GM23338 (cell line): ENCODE data around the gene LARGE1. TPM values are rescaled to one million over a fixed set of nuclear protein-coding genes. Genes with fewer than 3 reads are reported as not detected.

Source experiments
- ATAC-seq: fragments of 200-7000 bp; cut with Tn5 transposase; 3 replicates; pipeline ENCODE4 v1.9.1; 2020
- DNase-seq: peaks from one replicate; pipeline ENCODE4 v3.0.0-alpha.2; 2015; ENCODE audit warnings: low spot score
- H2AFZ ChIP-seq: fragments of 200-600 bp; sonication (generic); 2 replicates; pipeline ENCODE4 v1.8.0; 2016; ENCODE audit warnings: antibody characterized with exemption, mild to moderate bottlenecking, moderate library complexity
- H3F3A ChIP-seq: fragments of 200-600 bp; sonication (generic); replicated peaks from 2 replicates; pipeline ENCODE4 v1.8.0; 2017; ENCODE audit warnings: antibody characterized with exemption, mixed run types, low read depth
- H3K27ac ChIP-seq: fragments of 200-600 bp; sonication (generic); 2 replicates; pipeline ENCODE4 v1.6.1; 2016; ENCODE audit warnings: low read depth
- H3K27me3 ChIP-seq: fragments of 200-600 bp; sonication (generic); 2 replicates; pipeline ENCODE4 v1.8.0; 2016; ENCODE audit warnings: mild to moderate bottlenecking, mixed run types, moderate library complexity; ENCODE audit not compliant: insufficient read depth
- H3K36me3 ChIP-seq: fragments of 200-600 bp; sonication (generic); 2 replicates; pipeline ENCODE4 v1.8.0; 2016; ENCODE audit warnings: mild to moderate bottlenecking; ENCODE audit not compliant: insufficient read depth
- H3K4me1 ChIP-seq: fragments of 200-600 bp; sonication (generic); 2 replicates; pipeline ENCODE4 v1.8.0; 2016; ENCODE audit warnings: mild to moderate bottlenecking, moderate library complexity; ENCODE audit not compliant: insufficient read depth
- H3K4me2 ChIP-seq: fragments of 200-600 bp; sonication (generic); 2 replicates; pipeline ENCODE4 v1.7.1; 2017; ENCODE audit warnings: mixed run types
- H3K4me3 ChIP-seq: fragments of 200-600 bp; sonication (generic); 2 replicates; pipeline ENCODE4 v1.6.1; 2016; ENCODE audit warnings: mixed run types
- H3K79me2 ChIP-seq: fragments of 200-600 bp; sonication (generic); replicated peaks from 2 replicates; pipeline ENCODE4 v1.8.0; 2017; ENCODE audit warnings: mild to moderate bottlenecking; ENCODE audit not compliant: insufficient read depth
- H3K9me2 ChIP-seq: fragments of 200-600 bp; sonication (generic); 2 replicates; pipeline ENCODE4 v1.8.0; 2017; ENCODE audit not compliant: insufficient read depth
- H4K20me1 ChIP-seq: fragments of 200-600 bp; sonication (generic); replicated peaks from 2 replicates; pipeline ENCODE4 v1.8.0; 2017; ENCODE audit warnings: mild to moderate bottlenecking; ENCODE audit not compliant: insufficient read depth
- H3K27ac Mint-ChIP-seq: 2 replicates; pipeline ENCODE4 v1.8.0; 2020; ENCODE audit warnings: inconsistent platforms, mild to moderate bottlenecking, moderate library complexity, mixed read lengths
- H3K27me3 Mint-ChIP-seq: 3 replicates; pipeline ENCODE4 v1.8.0; 2022; ENCODE audit warnings: low read depth, mild to moderate bottlenecking, moderate library complexity, mixed read lengths, inconsistent platforms; ENCODE audit not compliant: insufficient read depth, poor library complexity
- H3K36me3 Mint-ChIP-seq: 3 replicates; pipeline ENCODE4 v1.8.0; 2021; ENCODE audit warnings: low read depth, mild to moderate bottlenecking, inconsistent platforms, moderate library complexity, mixed read lengths
- H3K4me1 Mint-ChIP-seq: 3 replicates; pipeline ENCODE4 v1.8.0; 2020; ENCODE audit warnings: mild to moderate bottlenecking, inconsistent platforms, mixed read lengths
- H3K4me3 Mint-ChIP-seq: 3 replicates; pipeline ENCODE4 v1.8.0; 2021; ENCODE audit warnings: moderate library complexity, mild to moderate bottlenecking, inconsistent platforms, mixed read lengths
- H3K9me3 Mint-ChIP-seq: 3 replicates; pipeline ENCODE4 v1.8.0; 2020; ENCODE audit warnings: moderate library complexity, mild to moderate bottlenecking, inconsistent platforms, mixed read lengths
- CREB1 ChIP-seq: fragments of 250-450 bp; sonication (Bioruptor Pico); IDR thresholded peaks from 2 replicates; pipeline ENCODE4 v1.5.0; 2020; ENCODE audit warnings: low read depth, mild to moderate bottlenecking, moderate library complexity
- NANOG ChIP-seq: IDR thresholded peaks from 2 replicates; pipeline ENCODE4 v1.6.1; 2016; ENCODE audit warnings: antibody characterized with exemption, borderline replicate concordance
- polyA plus RNA-seq: library from polyadenylated mRNA; unstranded; fragments of >200 nt; fragmentation: Nextera tagmentation; extraction: Ambion mirVana; gene quantifications from 2 replicates; pipeline ENCODE4 v1.2.1, GENCODE V29; 2016
- total RNA-seq: library from RNA; depleted of rRNA; stranded (reverse); fragments of >200 nt; shearing (Covaris generic); gene quantifications from 2 replicates; pipeline ENCODE4 v1.2.3, GENCODE V29; 2014
- TF ChIP-seq, protein P1 (sequence below): fragments of 250-450 bp; sonication (Bioruptor Pico); IDR thresholded peaks from 2 replicates; pipeline ENCODE4 v1.5.0; 2020; ENCODE audit warnings: mild to moderate bottlenecking, moderate library complexity
- TF ChIP-seq, protein P2 (sequence below): IDR thresholded peaks from one replicate; pipeline ENCODE4 v1.6.1; 2018; ENCODE audit warnings: antibody characterized with exemption; ENCODE audit not compliant: unreplicated experiment
- TF ChIP-seq, protein P3 (sequence below): IDR thresholded peaks from 2 replicates; pipeline ENCODE4 v1.6.1; 2016; ENCODE audit warnings: antibody characterized with exemption

Gene LARGE1
- total and polyA plus RNA-seq, 2 experiments from 2014 or later: 12.8 to 75.6 TPM

- Mint-ChIP-seq H3K27me3 (peaks cover 10% of the 10 kb centered on the region), H3K9me3 (no peaks in the 10 kb centered on the region), H3K36me3 (peaks cover 41% of the 10 kb centered on the region), H3K4me3 (no peak overlapping the region), H3K27ac (no peak overlapping the region), H3K4me1 (peaks cover 38% of the 10 kb centered on the region)
- Histone ChIP-seq H4K20me1 (peaks cover 5% of the 10 kb centered on the region; the same call in 1 of the 2 replicates), H3K27me3 (no peaks in the 10 kb centered on the region), H3K79me2 (peaks cover 86% of the 10 kb centered on the region), H3K4me1 (peaks cover 16% of the 10 kb centered on the region), H3K27ac (no peak overlapping the region), H2AFZ (no peak overlapping the region), H3K4me3 (no peak overlapping the region), H3K4me2 (no peak overlapping the region), H3K9me2 (peaks cover 7% of the 10 kb centered on the region; the same call in 1 of the 2 replicates), H3F3A (no peaks in the 10 kb centered on the region), H3K36me3 (no peaks in the 10 kb centered on the region)
- TF ChIP-seq NANOG: no peak
- TF ChIP-seq, protein P1, sequence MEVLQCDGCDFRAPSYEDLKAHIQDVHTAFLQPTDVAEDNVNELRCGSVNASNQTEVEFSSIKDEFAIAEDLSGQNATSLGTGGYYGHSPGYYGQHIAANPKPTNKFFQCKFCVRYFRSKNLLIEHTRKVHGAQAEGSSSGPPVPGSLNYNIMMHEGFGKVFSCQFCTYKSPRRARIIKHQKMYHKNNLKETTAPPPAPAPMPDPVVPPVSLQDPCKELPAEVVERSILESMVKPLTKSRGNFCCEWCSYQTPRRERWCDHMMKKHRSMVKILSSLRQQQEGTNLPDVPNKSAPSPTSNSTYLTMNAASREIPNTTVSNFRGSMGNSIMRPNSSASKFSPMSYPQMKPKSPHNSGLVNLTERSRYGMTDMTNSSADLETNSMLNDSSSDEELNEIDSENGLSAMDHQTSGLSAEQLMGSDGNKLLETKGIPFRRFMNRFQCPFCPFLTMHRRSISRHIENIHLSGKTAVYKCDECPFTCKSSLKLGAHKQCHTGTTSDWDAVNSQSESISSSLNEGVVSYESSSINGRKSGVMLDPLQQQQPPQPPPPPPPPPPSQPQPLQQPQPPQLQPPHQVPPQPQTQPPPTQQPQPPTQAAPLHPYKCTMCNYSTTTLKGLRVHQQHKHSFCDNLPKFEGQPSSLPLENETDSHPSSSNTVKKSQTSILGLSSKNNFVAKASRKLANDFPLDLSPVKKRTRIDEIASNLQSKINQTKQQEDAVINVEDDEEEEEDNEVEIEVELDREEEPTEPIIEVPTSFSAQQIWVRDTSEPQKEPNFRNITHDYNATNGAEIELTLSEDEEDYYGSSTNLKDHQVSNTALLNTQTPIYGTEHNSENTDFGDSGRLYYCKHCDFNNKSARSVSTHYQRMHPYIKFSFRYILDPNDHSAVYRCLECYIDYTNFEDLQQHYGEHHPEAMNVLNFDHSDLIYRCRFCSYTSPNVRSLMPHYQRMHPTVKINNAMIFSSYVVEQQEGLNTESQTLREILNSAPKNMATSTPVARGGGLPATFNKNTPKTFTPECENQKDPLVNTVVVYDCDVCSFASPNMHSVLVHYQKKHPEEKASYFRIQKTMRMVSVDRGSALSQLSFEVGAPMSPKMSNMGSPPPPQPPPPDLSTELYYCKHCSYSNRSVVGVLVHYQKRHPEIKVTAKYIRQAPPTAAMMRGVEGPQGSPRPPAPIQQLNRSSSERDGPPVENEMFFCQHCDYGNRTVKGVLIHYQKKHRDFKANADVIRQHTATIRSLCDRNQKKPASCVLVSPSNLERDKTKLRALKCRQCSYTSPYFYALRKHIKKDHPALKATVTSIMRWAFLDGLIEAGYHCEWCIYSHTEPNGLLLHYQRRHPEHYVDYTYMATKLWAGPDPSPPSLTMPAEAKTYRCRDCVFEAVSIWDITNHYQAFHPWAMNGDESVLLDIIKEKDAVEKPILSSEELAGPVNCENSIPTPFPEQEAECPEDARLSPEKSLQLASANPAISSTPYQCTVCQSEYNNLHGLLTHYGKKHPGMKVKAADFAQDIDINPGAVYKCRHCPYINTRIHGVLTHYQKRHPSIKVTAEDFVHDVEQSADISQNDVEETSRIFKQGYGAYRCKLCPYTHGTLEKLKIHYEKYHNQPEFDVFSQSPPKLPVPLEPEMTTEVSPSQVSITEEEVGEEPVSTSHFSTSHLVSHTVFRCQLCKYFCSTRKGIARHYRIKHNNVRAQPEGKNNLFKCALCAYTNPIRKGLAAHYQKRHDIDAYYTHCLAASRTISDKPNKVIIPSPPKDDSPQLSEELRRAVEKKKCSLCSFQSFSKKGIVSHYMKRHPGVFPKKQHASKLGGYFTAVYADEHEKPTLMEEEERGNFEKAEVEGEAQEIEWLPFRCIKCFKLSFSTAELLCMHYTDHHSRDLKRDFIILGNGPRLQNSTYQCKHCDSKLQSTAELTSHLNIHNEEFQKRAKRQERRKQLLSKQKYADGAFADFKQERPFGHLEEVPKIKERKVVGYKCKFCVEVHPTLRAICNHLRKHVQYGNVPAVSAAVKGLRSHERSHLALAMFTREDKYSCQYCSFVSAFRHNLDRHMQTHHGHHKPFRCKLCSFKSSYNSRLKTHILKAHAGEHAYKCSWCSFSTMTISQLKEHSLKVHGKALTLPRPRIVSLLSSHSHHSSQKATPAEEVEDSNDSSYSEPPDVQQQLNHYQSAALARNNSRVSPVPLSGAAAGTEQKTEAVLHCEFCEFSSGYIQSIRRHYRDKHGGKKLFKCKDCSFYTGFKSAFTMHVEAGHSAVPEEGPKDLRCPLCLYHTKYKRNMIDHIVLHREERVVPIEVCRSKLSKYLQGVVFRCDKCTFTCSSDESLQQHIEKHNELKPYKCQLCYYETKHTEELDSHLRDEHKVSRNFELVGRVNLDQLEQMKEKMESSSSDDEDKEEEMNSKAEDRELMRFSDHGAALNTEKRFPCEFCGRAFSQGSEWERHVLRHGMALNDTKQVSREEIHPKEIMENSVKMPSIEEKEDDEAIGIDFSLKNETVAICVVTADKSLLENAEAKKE (CRISPR knock-in tag): no peak
- TF ChIP-seq CREB1 (CRISPR knock-in tag): no peak
- TF ChIP-seq, protein P2, sequence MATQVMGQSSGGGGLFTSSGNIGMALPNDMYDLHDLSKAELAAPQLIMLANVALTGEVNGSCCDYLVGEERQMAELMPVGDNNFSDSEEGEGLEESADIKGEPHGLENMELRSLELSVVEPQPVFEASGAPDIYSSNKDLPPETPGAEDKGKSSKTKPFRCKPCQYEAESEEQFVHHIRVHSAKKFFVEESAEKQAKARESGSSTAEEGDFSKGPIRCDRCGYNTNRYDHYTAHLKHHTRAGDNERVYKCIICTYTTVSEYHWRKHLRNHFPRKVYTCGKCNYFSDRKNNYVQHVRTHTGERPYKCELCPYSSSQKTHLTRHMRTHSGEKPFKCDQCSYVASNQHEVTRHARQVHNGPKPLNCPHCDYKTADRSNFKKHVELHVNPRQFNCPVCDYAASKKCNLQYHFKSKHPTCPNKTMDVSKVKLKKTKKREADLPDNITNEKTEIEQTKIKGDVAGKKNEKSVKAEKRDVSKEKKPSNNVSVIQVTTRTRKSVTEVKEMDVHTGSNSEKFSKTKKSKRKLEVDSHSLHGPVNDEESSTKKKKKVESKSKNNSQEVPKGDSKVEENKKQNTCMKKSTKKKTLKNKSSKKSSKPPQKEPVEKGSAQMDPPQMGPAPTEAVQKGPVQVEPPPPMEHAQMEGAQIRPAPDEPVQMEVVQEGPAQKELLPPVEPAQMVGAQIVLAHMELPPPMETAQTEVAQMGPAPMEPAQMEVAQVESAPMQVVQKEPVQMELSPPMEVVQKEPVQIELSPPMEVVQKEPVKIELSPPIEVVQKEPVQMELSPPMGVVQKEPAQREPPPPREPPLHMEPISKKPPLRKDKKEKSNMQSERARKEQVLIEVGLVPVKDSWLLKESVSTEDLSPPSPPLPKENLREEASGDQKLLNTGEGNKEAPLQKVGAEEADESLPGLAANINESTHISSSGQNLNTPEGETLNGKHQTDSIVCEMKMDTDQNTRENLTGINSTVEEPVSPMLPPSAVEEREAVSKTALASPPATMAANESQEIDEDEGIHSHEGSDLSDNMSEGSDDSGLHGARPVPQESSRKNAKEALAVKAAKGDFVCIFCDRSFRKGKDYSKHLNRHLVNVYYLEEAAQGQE: no peak
- TF ChIP-seq, protein P3, sequence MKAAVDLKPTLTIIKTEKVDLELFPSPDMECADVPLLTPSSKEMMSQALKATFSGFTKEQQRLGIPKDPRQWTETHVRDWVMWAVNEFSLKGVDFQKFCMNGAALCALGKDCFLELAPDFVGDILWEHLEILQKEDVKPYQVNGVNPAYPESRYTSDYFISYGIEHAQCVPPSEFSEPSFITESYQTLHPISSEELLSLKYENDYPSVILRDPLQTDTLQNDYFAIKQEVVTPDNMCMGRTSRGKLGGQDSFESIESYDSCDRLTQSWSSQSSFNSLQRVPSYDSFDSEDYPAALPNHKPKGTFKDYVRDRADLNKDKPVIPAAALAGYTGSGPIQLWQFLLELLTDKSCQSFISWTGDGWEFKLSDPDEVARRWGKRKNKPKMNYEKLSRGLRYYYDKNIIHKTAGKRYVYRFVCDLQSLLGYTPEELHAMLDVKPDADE: no peak
- DNase-seq (no peak), ATAC-seq (no peak)
Observed at GRCh38 chr22:33658775-33659174, 261.5 kb downstream of the LARGE1 start.
